Tibial nerve (tissue), 4 donors: ENCODE measurements around the gene MRGPRX2. TPM values are rescaled to one million over a fixed set of nuclear protein-coding genes. Genes with fewer than 3 reads are reported as not detected.

Experiments used
- DNase-seq, 2 donors: peaks; one replicate each; pipeline ENCODE4 v3.0.0-alpha.2; 2019; ENCODE audit warnings: low spot score in 2 of 2
- H3K27ac ChIP-seq, 4 donors: fragments of 200-600 bp; sonication (generic) in 3 of 4; one replicate each; pipeline ENCODE4 v1.5.1; 2017 to 2019; ENCODE audit warnings: mild to moderate bottlenecking in 1 of 4
- H3K27me3 ChIP-seq, 2 donors: fragments of 200-600 bp; sonication (generic) in 1 of 2; one replicate each; pipeline versions ENCODE4 v1.5.1 to v1.6.0; 2017 to 2019
- H3K36me3 ChIP-seq, 3 donors: fragments of 200-600 bp; sonication (generic); one replicate each; pipeline ENCODE4 v1.5.1; 2018 to 2019
- H3K4me1 ChIP-seq, 4 donors: fragments of 200-600 bp; sonication (generic) in 3 of 4; one replicate each; pipeline ENCODE4 v1.5.1; 2017 to 2019
- H3K4me3 ChIP-seq, 4 donors: fragments of 200-600 bp; sonication (generic) in 3 of 4; one replicate each; pipeline ENCODE4 v1.5.1; 2017 to 2019; ENCODE audit warnings: mild to moderate bottlenecking in 1 of 4, moderate library complexity in 1 of 4
- H3K9me3 ChIP-seq, 4 donors: fragments of 200-600 bp; sonication (generic) in 3 of 4; one replicate each; pipeline ENCODE4 v1.5.1; 2017 to 2019
- CTCF ChIP-seq, 5 experiments: fragments of 200-600 bp in 3 of 5; fragments of 450-650 bp in 2 of 5; sonication (generic) in 3 of 5; IDR thresholded peaks; one replicate each; pipeline ENCODE4 v1.5.1; 2016 to 2019; ENCODE audit warnings: antibody characterized with exemption in 5 of 5, mild to moderate bottlenecking in 3 of 5, moderate library complexity in 2 of 5
- EP300 ChIP-seq, 2 donors: sonication (generic); formaldehyde crosslinking; IDR thresholded peaks; one replicate each; pipeline ENCODE4 v1.6.1; 2017; ENCODE audit warnings: antibody characterized with exemption in 2 of 2, mild to moderate bottlenecking in 1 of 2
- POLR2A ChIP-seq, 2 donors: fragments of 450-650 bp; IDR thresholded peaks; one replicate each; pipeline ENCODE4 v1.6.1; 2017; ENCODE audit warnings: antibody characterized with exemption in 2 of 2, mild to moderate bottlenecking in 2 of 2, moderate library complexity in 2 of 2
- WGBS, 2 donors: methylation state at CpG; one replicate each; pipeline ENCODE4 v1.1.5; 2018; 5-methylcytosine and 5-hydroxymethylcytosine counted together
- total RNA-seq, 4 donors: library from RNA; depleted of rRNA; stranded (reverse); fragments of >200 nt; gene quantifications; one replicate each; pipeline ENCODE4 v1.1.0, GENCODE V29; 2016

Gene MRGPRX2
- total RNA-seq, 4 donors from 2014 or later: not detected

- no peak for TF ChIP-seq EP300 (IDR thresholded peaks at IDR 0.05)
- TF ChIP-seq POLR2A (IDR thresholded peaks at IDR 0.05): no peak
- no peak for TF ChIP-seq CTCF (IDR thresholded peaks at IDR 0.05)
- no peak for DNase-seq
- H3K9me3 ChIP-seq: peaks cover 0 to 4% (median 0%) of the 10 kb centered on the region in 4 donors
- H3K27me3 ChIP-seq: no peaks in the 10 kb centered on the region
- no peak overlapping the region for H3K4me3 ChIP-seq
- no peak overlapping the region for H3K27ac ChIP-seq
- 67 to 89% methylated on average over 3 of the region's 3 CpGs for WGBS, 2 donors
- H3K4me1 ChIP-seq: no peaks in the 10 kb centered on the region
- H3K36me3 ChIP-seq: no peaks in the 10 kb centered on the region
These were observed 47.2 kb downstream of the MRGPRX2 start for GRCh38 chr11:19013181-19013857.

- Histone ChIP-seq H3K36me3 (no peaks in the 10 kb centered on the region), H3K27ac (no peak overlapping the region), H3K4me3 (no peak overlapping the region), H3K4me1 (no peaks in the 10 kb centered on the region), H3K9me3 (peaks cover 0 to 4% (median 0%) of the 10 kb centered on the region in 4 donors), H3K27me3 (no peaks in the 10 kb centered on the region)
- no peak for DNase-seq
- no peak for TF ChIP-seq EP300 (IDR thresholded peaks at IDR 0.05)
- no peak for TF ChIP-seq CTCF (IDR thresholded peaks at IDR 0.05)
- no peak for TF ChIP-seq POLR2A (IDR thresholded peaks at IDR 0.05)
These were observed 47.9 kb downstream of the MRGPRX2 start for GRCh38 chr11:19012636-19013035.

Other genes starting within 250 kb of the MRGPRX2 start
- gene MRGPRX1, start 121.3 kb downstream of the MRGPRX2 start, total RNA-seq: not detected
- gene ZDHHC13, start 56.5 kb upstream of the MRGPRX2 start, total RNA-seq: 1 to 10 TPM; 5.2 to 6.9 (median 5.8) TPM
- gene CSRP3, start 141.3 kb upstream of the MRGPRX2 start, total RNA-seq: not detected
- gene E2F8, start 180.2 kb upstream of the MRGPRX2 start, total RNA-seq: not detected